K562 (cell line): ENCODE data around the gene HNRNPM. TPM values are rescaled to one million over a fixed set of nuclear protein-coding genes. Genes with fewer than 3 reads are reported as not detected.
A peak's percentile ranks its signal among the peaks of the same experiment; 100 is the strongest.

Experiments used
- ATAC-seq: fragments of 200-7000 bp; cut with Tn5 transposase; 3 replicates; pipeline ENCODE4 v1.9.1; 2020; ENCODE audit warnings: moderate library complexity
- Bru-seq: library from RNA; stranded (reverse); fragments of 400-500 nt; gene quantifications from one replicate; lab custom pipeline; 2021; lab: Mats Ljungman, UMichigan
- BruChase-seq, 2 experiments: library from RNA; stranded (reverse); fragments of 400-500 nt; gene quantifications; one replicate each; lab custom pipeline; 2021; lab: Mats Ljungman, UMichigan
- BruUV-seq: library from RNA; stranded (reverse); fragments of 400-500 nt; replicated peaks from 2 replicates; lab custom pipeline; 2021; lab: Mats Ljungman, UMichigan
- CTCF ChIA-PET: fragments of 300-600 bp; formaldehyde crosslinking; extraction: SDS; loops from one replicate; lab custom pipeline; 2021; ENCODE audit warnings: low intra/inter-chr PET ratio; lab: Yijun Ruan, JAX
- POLR2A ChIA-PET: fragments of 300-600, 350-650 bp; sonication (Branson Sonifier 250); formaldehyde crosslinking; extraction: SDS; loops from one replicate; lab custom pipeline; 2021; ENCODE audit warnings: antibody characterized with exemption, inconsistent platforms; lab: Yijun Ruan, JAX
- DNase-seq, 4 experiments: peaks; one replicate each; pipeline versions ENCODE4 v3.0.0 to v3.0.0-alpha.2; 2011 to 2018; ENCODE audit warnings: low spot score in 3 of 4, mixed read lengths in 3 of 4; ENCODE audit errors: extremely low read depth in 1 of 4
- FAIRE-seq: peaks from 2 replicates; lab custom pipeline; 2011; peaks lifted over from hg19 to GRCh38; lab: Jason Lieb, UNC
- H2AFZ ChIP-seq: 2 replicates; pipeline ENCODE4 v1.6.0; 2011; ENCODE audit warnings: low read depth, low read length, control low read depth, inconsistent platforms
- H3K27ac ChIP-seq: fragments of 200-600 bp; 3 replicates; pipeline ENCODE4 v1.8.0; 2011; ENCODE audit warnings: low read depth, mild to moderate bottlenecking, control low read depth, inconsistent platforms, low read length, moderate library complexity, mixed read lengths; ENCODE audit errors: extremely low read depth
- H3K27me3 ChIP-seq, 2 experiments: fragments of 300-600 bp in 1 of 2; 2 replicates in 1 of 2; 3 replicates in 1 of 2; pipeline versions ENCODE4 v1.6.0 to v1.8.0; 2011; ENCODE audit warnings: inconsistent platforms in 2 of 2, low read length in 2 of 2, mild to moderate bottlenecking in 1 of 2, mixed read lengths in 1 of 2, moderate library complexity in 1 of 2; ENCODE audit not compliant: control insufficient read depth in 2 of 2, insufficient read depth in 2 of 2
- H3K36me3 ChIP-seq: fragments of 300-600 bp; 3 replicates; pipeline ENCODE4 v1.8.0; 2011; ENCODE audit warnings: mild to moderate bottlenecking, low read length, inconsistent platforms; ENCODE audit not compliant: control insufficient read depth, insufficient read depth
- H3K4me1 ChIP-seq, 2 experiments: fragments of 200-600 bp in 1 of 2; replicated peaks in 1 of 2; 2 replicates in 1 of 2; 3 replicates in 1 of 2; pipeline versions ENCODE4 v1.5.1 to v1.8.0; 2011; ENCODE audit warnings: inconsistent platforms in 2 of 2, low read length in 2 of 2, mild to moderate bottlenecking in 1 of 2, mixed read lengths in 1 of 2, moderate library complexity in 1 of 2; ENCODE audit not compliant: control insufficient read depth in 2 of 2, insufficient read depth in 2 of 2
- H3K4me2 ChIP-seq: 2 replicates; pipeline ENCODE4 v1.6.1; 2011; ENCODE audit warnings: low read length, control low read depth, inconsistent platforms, mixed read lengths; ENCODE audit not compliant: insufficient read depth
- H3K4me3 ChIP-seq: fragments of 200-600 bp; sonication (generic), shearing (Covaris generic); 2 replicates; pipeline ENCODE4 v1.5.1; 2016; ENCODE audit warnings: control low read depth, inconsistent platforms
- H3K79me2 ChIP-seq: fragments of 200-600 bp; 3 replicates; pipeline ENCODE4 v1.8.0; 2011; ENCODE audit warnings: low read length, inconsistent platforms; ENCODE audit not compliant: control insufficient read depth, insufficient read depth
- H3K9ac ChIP-seq, 2 experiments: 2 replicates each; pipeline versions ENCODE4 v1.6.0 to v1.6.1; 2011; ENCODE audit warnings: low read depth in 2 of 2, low read length in 2 of 2, control low read depth in 1 of 2, inconsistent platforms in 1 of 2, mild to moderate bottlenecking in 1 of 2, mixed read lengths in 1 of 2; ENCODE audit not compliant: insufficient read depth in 1 of 2
- H3K9me1 ChIP-seq: one replicate; pipeline ENCODE4 v1.6.0; 2011; ENCODE audit warnings: inconsistent platforms, mild to moderate bottlenecking, low read length, moderate library complexity; ENCODE audit not compliant: control insufficient read depth, insufficient read depth
- H3K9me3 ChIP-seq: replicated peaks from 2 replicates; pipeline ENCODE4 v1.5.1; 2011; ENCODE audit warnings: low read depth, low read length, inconsistent platforms; ENCODE audit not compliant: control insufficient read depth, insufficient read depth
- H4K20me1 ChIP-seq: replicated peaks from 2 replicates; pipeline ENCODE4 v1.6.1; 2011; ENCODE audit warnings: low read length, inconsistent platforms, mixed read lengths; ENCODE audit not compliant: control insufficient read depth, insufficient read depth
- E2F1 ChIP-seq: sonication (generic); formaldehyde crosslinking; IDR thresholded peaks from 2 replicates; pipeline ENCODE4 v1.8.1; 2023; ENCODE audit warnings: mild to moderate bottlenecking, missing genetic modification reagents, moderate library complexity
- ELF1 ChIP-seq: fragments of 200-800 bp; sonication (Bioruptor generic); IDR thresholded peaks from 2 replicates; pipeline ENCODE4 v1.6.1; 2016; ENCODE audit warnings: missing genetic modification characterization, missing compliant biosample characterization
- EP300 ChIP-seq: IDR thresholded peaks from 2 replicates; pipeline ENCODE4 v1.6.1; 2012; ENCODE audit warnings: low read length, improper control_type of control experiment
- FOXK2 ChIP-seq, 2 experiments: fragments of 450-650 bp; IDR thresholded peaks in 1 of 2; conservative IDR thresholded peaks in 1 of 2; 2 replicates each; pipeline ENCODE4 v1.6.1; 2016; ENCODE audit warnings: low read depth in 2 of 2, mild to moderate bottlenecking in 1 of 2
- HDGF ChIP-seq: fragments of 450-650 bp; IDR thresholded peaks from 2 replicates; pipeline ENCODE4 v1.6.1; 2016
- MBD2 ChIP-seq: sonication (generic); IDR thresholded peaks from 2 replicates; pipeline ENCODE4 v1.6.1; 2016; ENCODE audit warnings: low read depth, borderline replicate concordance
- RBM34 ChIP-seq: fragments of 200-400 bp; formaldehyde crosslinking; IDR thresholded peaks from 2 replicates; pipeline ENCODE4 v1.6.1; 2018; ENCODE audit warnings: low read length, borderline replicate concordance; ENCODE audit not compliant: insufficient read depth
- SREBF2 ChIP-seq: sonication (generic); formaldehyde crosslinking; IDR thresholded peaks from 2 replicates; pipeline ENCODE4 v1.4.0; 2020; ENCODE audit warnings: mild to moderate bottlenecking, missing genetic modification reagents
- ZNF512 ChIP-seq: IDR thresholded peaks from 2 replicates; pipeline ENCODE4 v1.6.1; 2016; ENCODE audit warnings: missing genetic modification characterization, missing compliant biosample characterization
- WGBS: fragments of 100-300 bp; shearing (Covaris generic); methylation state at CpG from one replicate; pipeline ENCODE4 v1.1.6; 2016; ENCODE audit warnings: low coverage, mixed read lengths; ENCODE audit not compliant: insufficient coverage; ENCODE audit errors: missing lambda C conversion rate; 5-methylcytosine and 5-hydroxymethylcytosine counted together
- in situ Hi-C: fragments of 300-500 bp; cut with MboI; formaldehyde crosslinking; loops from 4 replicates; pipeline ENCODE4 v1.15.0; 2018; ENCODE audit warnings: inconsistent platforms, mixed read lengths
- intact Hi-C: fragments of 100-400 bp; cut with micrococcal nuclease; formaldehyde crosslinking; loops from 2 replicates; pipeline ENCODE4 v1.14.2; 2022
- long read RNA-seq, 3 experiments: library from polyadenylated mRNA in 2 of 3; library from RNA in 1 of 3; unstranded in 2 of 3; stranded (forward) in 1 of 3; transcript quantifications; one replicate each; pipeline ENCODE4 v2.0.0, GENCODE V29; 2019 to 2022
- polyA minus RNA-seq, 3 experiments: library from RNA; depleted of rRNA, polyadenylated mRNA; stranded (reverse); fragments of >200 nt; gene quantifications; 2 replicates each; pipeline ENCODE4 v1.2.3, GENCODE V29; 2011
- polyA plus RNA-seq, 8 experiments: library from polyadenylated mRNA; depleted of rRNA in 4 of 8; stranded (reverse) in 5 of 8; unstranded in 3 of 8; fragments of >200 nt; fragmentation: Nextera tagmentation in 2 of 8; fragmentation: Illumina TruSeq in 1 of 8; extraction: Ambion mirVana in 2 of 8; extraction: Trizol in 1 of 8; gene quantifications; 2 replicates each; pipeline versions ENCODE4 v1.2.1 to v1.2.3, GENCODE V29; 2011 to 2014; ENCODE audit warnings: inconsistent platforms in 1 of 8, missing spikeins in 1 of 8
- total RNA-seq, 7 experiments: library from RNA; depleted of rRNA in 6 of 7; stranded (reverse); fragments of >200 nt in 6 of 7; fragmentation: Illumina TruSeq in 2 of 7; extraction: Trizol in 2 of 7; gene quantifications; 2 replicates each; pipeline versions ENCODE4 v1.2.1 to v1.2.3, GENCODE V29; 2011 to 2021; ENCODE audit warnings: low replicate concordance in 1 of 7

Gene HNRNPM
- 202 and 306 TPM in 2 replicates for total RNA-seq (2011; cell fraction: chromatin; rRNA removed; ENCODE audit: low replicate concordance)
- total RNA-seq (2011; cell fraction: nucleolus; rRNA removed): 151 and 162 TPM in 2 replicates
- 214 and 325 TPM in 2 replicates for total RNA-seq (2011; cell fraction: nucleoplasm; rRNA removed)
- 195 and 251 TPM in 2 replicates for total RNA-seq (2014; rRNA removed)
- total RNA-seq (2014; rRNA removed; fragmentation: Illumina TruSeq; extraction: Trizol): 130 and 168 TPM in 2 replicates
- total RNA-seq (2015; rRNA removed; fragmentation: Illumina TruSeq; extraction: Trizol): 186 and 204 TPM in 2 replicates
- 283 and 340 TPM in 2 replicates for total RNA-seq (2021)
- polyA plus RNA-seq (2011; rRNA removed): 107 and 127 TPM in 2 replicates
- polyA plus RNA-seq (2011; cell fraction: cytosol; rRNA removed): 113 and 356 TPM in 2 replicates
- polyA plus RNA-seq (2011; cell fraction: nucleus; rRNA removed): 136 and 152 TPM in 2 replicates
- polyA plus RNA-seq (2012): 189 and 403 TPM in 2 replicates
- polyA plus RNA-seq (2014; fragmentation: Illumina TruSeq; extraction: Trizol): 241 and 264 TPM in 2 replicates
- polyA plus RNA-seq (2014; fragmentation: Nextera tagmentation; extraction: Ambion mirVana): 10 to 100 TPM; 11.1 to 13.1 TPM
- 253 and 316 TPM in 2 replicates for polyA plus RNA-seq (2014; rRNA removed)
- polyA minus RNA-seq (2011; rRNA and poly(A)+ RNA removed): 124 and 136 TPM in 2 replicates
- polyA minus RNA-seq (2011; cell fraction: cytosol; rRNA and poly(A)+ RNA removed): 128 and 153 TPM in 2 replicates
- polyA minus RNA-seq (2011; cell fraction: nucleus; rRNA and poly(A)+ RNA removed): 67.6 and 85.5 TPM in 2 replicates
- Bru-seq, nascent RNA: percentile 95 among the genes with signal in this experiment
- BruChase-seq, experiment 1, labeled RNA remaining after a 2-hour chase: percentile 98 among the genes with signal in this experiment
- percentile 98 among the genes with signal in this experiment for BruChase-seq, experiment 2, labeled RNA remaining after a 6-hour chase
- long read RNA-seq, experiment 1, transcript HNRNPM-217 (15 exons, 2,458 nt): minor isoform, 19 of 1,422 reads
- long read RNA-seq, experiment 1, transcript HNRNPM-216 (1 exons, 1,809 nt): major isoform, 56 of 1,422 reads
- long read RNA-seq, experiment 1, partial matches to known transcripts: 260 of 1,422 reads
- long read RNA-seq, experiment 1, other reads (novel, unspliced or antisense): 1,086 of 1,422 reads
- long read RNA-seq, experiment 2, transcript HNRNPM-216 (1 exons, 1,809 nt): major isoform, 25 of 318 reads
- long read RNA-seq, experiment 2, partial matches to known transcripts: 152 of 318 reads
- long read RNA-seq, experiment 2, other reads (novel, unspliced or antisense): 140 of 318 reads
- long read RNA-seq, experiment 3, transcript HNRNPM-217 (15 exons, 2,458 nt): major isoform, 6 of 192 reads
- long read RNA-seq, experiment 3, partial matches to known transcripts: 48 of 192 reads
- long read RNA-seq, experiment 3, other reads (novel, unspliced or antisense): 138 of 192 reads

GRCh38 chr19:8444677-8445487 lies at the start of gene HNRNPM:
Gene HNRNPM, plus strand, starts transcription at chr19:8444975. Its CDS starts 24 bp downstream, at chr19:8444999.
- H4K20me1 ChIP-seq: peaks cover 30% of the 10 kb centered on the region
- peak within 1 kb of the TSS; percentile 96 for H3K4me3 ChIP-seq
- H3K9me1 ChIP-seq: peaks cover 2% of the 10 kb centered on the region
- WGBS: 1% methylated on average over 58 of the region's 93 CpGs
- ATAC-seq (peak; percentile 96), DNase-seq (peak; percentile 98 to 99 (median 99)), FAIRE-seq (peak; percentile 97)
- TSS peak; percentile 60 for BruUV-seq
- peak within 1 kb of the TSS; percentile 88 for H3K4me2 ChIP-seq
- in situ Hi-C loops: no loop called here
- H3K27ac ChIP-seq: peak within 1 kb of the TSS; percentile 98
- CTCF ChIA-PET: no interaction called here
- H3K9ac ChIP-seq: peak within 1 kb of the TSS; percentile 100
- POLR2A ChIA-PET: interaction anchor here (0.6 to 3.1 kb wide), 18 partner anchors 11 to 137 kb away, joined by 3 to 18 read pairs (median 4); partner anchors contain the start of genes MARCHF2, RAB11B and ZNF414
- no peaks in the 10 kb centered on the region for H3K27me3 ChIP-seq
- peak within 1 kb of the TSS; percentile 81 for H2AFZ ChIP-seq
- H3K9me3 ChIP-seq: no peaks in the 10 kb centered on the region
- peaks cover 20 to 38% of the 10 kb centered on the region in 2 experiments for H3K4me1 ChIP-seq
- peaks cover 50% of the 10 kb centered on the region for H3K79me2 ChIP-seq
- peaks cover 34% of the 10 kb centered on the region for H3K36me3 ChIP-seq
- intact Hi-C loops: loop anchor here (2.0 kb wide), 1 partner anchor 26 kb away; no protein-coding TSS in a partner anchor
- TF ChIP-seq ZNF512 (tag) (no peak), RBM34 (no peak), MBD2 (peak; percentile 73; the same call in 1 of the 2 replicates), E2F1 (CRISPR knock-in tag) (no peak), HDGF (no peak), FOXK2 (conservative IDR thresholded peaks at IDR 0.05 in 1 of 2, IDR thresholded peaks at IDR 0.05 in 1 of 2; ENCODE audit: low read depth in 2 of 2) (peak in 1 of 2 experiments; percentile 64; a peak in 2 of 4 replicates), ELF1 (tag) (no peak), SREBF2 (CRISPR knock-in tag) (0 out of 2 replicates have a peak, but pooled peaks have one; percentile 21), EP300 (no peak; the same call in 1 of the 2 replicates)
